SK-N-SH treated with all-trans-retinoic acid at 6 μM for 48 hours (cell line): ENCODE data around the gene NLRP11.

Experiments used
- BACH2 ChIP-seq: fragments of 250-450 bp; sonication (Bioruptor Pico); IDR thresholded peaks from 2 replicates; pipeline ENCODE4 v1.9.0; 2021; ENCODE audit warnings: mild to moderate bottlenecking, borderline replicate concordance
- CSDC2 ChIP-seq: fragments of 250-450 bp; sonication (Bioruptor Pico); IDR thresholded peaks from 2 replicates; pipeline ENCODE4 v1.5.0; 2020; ENCODE audit warnings: mild to moderate bottlenecking, moderate library complexity
- CSRNP3 ChIP-seq: fragments of 250-450 bp; sonication (Bioruptor Pico); IDR thresholded peaks from 2 replicates; pipeline ENCODE4 v1.5.1; 2021; ENCODE audit warnings: mild to moderate bottlenecking, moderate library complexity
- GLIS3 ChIP-seq: fragments of 250-450 bp; sonication (Bioruptor Pico); IDR thresholded peaks from 2 replicates; pipeline ENCODE4 v1.5.0; 2020; ENCODE audit warnings: mild to moderate bottlenecking, moderate library complexity
- POU6F1 ChIP-seq: fragments of 250-450 bp; sonication (Bioruptor Pico); IDR thresholded peaks from 2 replicates; pipeline ENCODE4 v1.8.0; 2021; ENCODE audit warnings: low read depth, mild to moderate bottlenecking, moderate library complexity, borderline replicate concordance
- SNAI2 ChIP-seq: fragments of 250-450 bp; sonication (Bioruptor Pico); IDR thresholded peaks from 2 replicates; pipeline ENCODE4 v1.5.0; 2020; ENCODE audit warnings: mild to moderate bottlenecking, moderate library complexity
- TSHZ2 ChIP-seq: fragments of 250-450 bp; sonication (Bioruptor Pico); IDR thresholded peaks from 2 replicates; pipeline ENCODE4 v1.5.0; 2020; ENCODE audit warnings: mild to moderate bottlenecking, moderate library complexity
- ZC3H10 ChIP-seq: fragments of 250-450 bp; sonication (Bioruptor Pico); IDR thresholded peaks from 2 replicates; pipeline ENCODE4 v1.5.1; 2021; ENCODE audit warnings: mild to moderate bottlenecking, moderate library complexity
- ZFP3 ChIP-seq: fragments of 250-450 bp; sonication (Bioruptor Pico); IDR thresholded peaks from 2 replicates; pipeline ENCODE4 v1.5.0; 2020; ENCODE audit warnings: mild to moderate bottlenecking, moderate library complexity
- ZFP30 ChIP-seq: fragments of 450-650 bp; formaldehyde crosslinking; IDR thresholded peaks from 2 replicates; pipeline ENCODE4 v1.5.0; 2022; ENCODE audit warnings: mild to moderate bottlenecking, moderate library complexity
- ZNF8 ChIP-seq: fragments of 450-650 bp; formaldehyde crosslinking; IDR thresholded peaks from 2 replicates; pipeline ENCODE4 v1.5.0; 2020; ENCODE audit warnings: mild to moderate bottlenecking, moderate library complexity
- TF ChIP-seq, protein P1 (sequence below): fragments of 250-450 bp; sonication (Bioruptor Pico); IDR thresholded peaks from 2 replicates; pipeline ENCODE4 v1.8.0; 2020; ENCODE audit warnings: mild to moderate bottlenecking, moderate library complexity, borderline replicate concordance

DNA sequence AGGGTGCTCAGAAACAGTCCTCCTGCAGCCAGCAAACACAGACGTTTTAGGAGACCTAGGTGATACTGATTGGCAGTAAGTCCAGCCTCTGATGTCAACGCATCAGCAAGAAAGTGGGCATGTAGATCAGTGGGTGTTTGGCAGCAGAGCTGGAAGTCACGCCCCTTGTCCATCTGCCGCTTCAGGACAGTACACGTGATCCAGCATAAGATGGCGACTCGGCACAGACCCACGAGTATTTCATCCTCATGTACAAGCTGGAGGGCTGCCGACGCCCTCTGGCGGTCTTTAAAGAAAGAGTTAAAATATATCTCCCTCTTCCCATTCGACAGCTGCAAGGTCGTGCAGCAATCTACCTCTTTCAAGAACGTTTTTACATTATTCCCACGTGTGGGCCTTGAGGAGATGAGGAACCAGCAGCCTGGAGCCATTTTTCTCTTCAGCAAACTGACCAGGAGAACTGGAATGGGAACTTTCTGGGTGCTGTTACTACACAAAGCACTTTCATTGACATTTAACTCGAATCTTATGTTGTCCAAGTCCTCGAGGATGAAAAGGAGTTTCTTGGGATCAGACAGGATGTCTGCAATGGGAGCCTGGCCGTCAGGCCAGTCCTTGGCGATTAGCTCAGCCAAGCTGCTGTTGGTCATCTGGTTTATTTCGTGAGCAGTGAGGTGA is 22.3 kb downstream of the NLRP11 start:
- TF ChIP-seq, protein P1, sequence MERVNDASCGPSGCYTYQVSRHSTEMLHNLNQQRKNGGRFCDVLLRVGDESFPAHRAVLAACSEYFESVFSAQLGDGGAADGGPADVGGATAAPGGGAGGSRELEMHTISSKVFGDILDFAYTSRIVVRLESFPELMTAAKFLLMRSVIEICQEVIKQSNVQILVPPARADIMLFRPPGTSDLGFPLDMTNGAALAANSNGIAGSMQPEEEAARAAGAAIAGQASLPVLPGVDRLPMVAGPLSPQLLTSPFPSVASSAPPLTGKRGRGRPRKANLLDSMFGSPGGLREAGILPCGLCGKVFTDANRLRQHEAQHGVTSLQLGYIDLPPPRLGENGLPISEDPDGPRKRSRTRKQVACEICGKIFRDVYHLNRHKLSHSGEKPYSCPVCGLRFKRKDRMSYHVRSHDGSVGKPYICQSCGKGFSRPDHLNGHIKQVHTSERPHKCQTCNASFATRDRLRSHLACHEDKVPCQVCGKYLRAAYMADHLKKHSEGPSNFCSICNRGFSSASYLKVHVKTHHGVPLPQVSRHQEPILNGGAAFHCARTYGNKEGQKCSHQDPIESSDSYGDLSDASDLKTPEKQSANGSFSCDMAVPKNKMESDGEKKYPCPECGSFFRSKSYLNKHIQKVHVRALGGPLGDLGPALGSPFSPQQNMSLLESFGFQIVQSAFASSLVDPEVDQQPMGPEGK (CRISPR knock-in tag) = no peak
- TF ChIP-seq ZNF8 (CRISPR knock-in tag) = no peak
- TF ChIP-seq POU6F1 (CRISPR knock-in tag) = no peak
- TF ChIP-seq SNAI2 = no peak
- TF ChIP-seq CSRNP3 = no peak
- TF ChIP-seq ZFP3 (CRISPR knock-in tag) = no peak
- no peak for TF ChIP-seq GLIS3 (CRISPR knock-in tag)
- TF ChIP-seq ZFP30 = no peak
- no peak for TF ChIP-seq TSHZ2 (CRISPR knock-in tag)
- no peak for TF ChIP-seq ZC3H10
- TF ChIP-seq BACH2 (CRISPR knock-in tag) = no peak
- TF ChIP-seq CSDC2 = no peak
